ENCODE data around the gene GATAD2A.
"Not testable (repeated sequence)": the region's sequence is repeated elsewhere in the genome, so short reads cannot be mapped to it uniquely, and the experiment has no call there.

GATAD2A gene, protein sequence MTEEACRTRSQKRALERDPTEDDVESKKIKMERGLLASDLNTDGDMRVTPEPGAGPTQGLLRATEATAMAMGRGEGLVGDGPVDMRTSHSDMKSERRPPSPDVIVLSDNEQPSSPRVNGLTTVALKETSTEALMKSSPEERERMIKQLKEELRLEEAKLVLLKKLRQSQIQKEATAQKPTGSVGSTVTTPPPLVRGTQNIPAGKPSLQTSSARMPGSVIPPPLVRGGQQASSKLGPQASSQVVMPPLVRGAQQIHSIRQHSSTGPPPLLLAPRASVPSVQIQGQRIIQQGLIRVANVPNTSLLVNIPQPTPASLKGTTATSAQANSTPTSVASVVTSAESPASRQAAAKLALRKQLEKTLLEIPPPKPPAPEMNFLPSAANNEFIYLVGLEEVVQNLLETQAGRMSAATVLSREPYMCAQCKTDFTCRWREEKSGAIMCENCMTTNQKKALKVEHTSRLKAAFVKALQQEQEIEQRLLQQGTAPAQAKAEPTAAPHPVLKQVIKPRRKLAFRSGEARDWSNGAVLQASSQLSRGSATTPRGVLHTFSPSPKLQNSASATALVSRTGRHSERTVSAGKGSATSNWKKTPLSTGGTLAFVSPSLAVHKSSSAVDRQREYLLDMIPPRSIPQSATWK

DNA sequence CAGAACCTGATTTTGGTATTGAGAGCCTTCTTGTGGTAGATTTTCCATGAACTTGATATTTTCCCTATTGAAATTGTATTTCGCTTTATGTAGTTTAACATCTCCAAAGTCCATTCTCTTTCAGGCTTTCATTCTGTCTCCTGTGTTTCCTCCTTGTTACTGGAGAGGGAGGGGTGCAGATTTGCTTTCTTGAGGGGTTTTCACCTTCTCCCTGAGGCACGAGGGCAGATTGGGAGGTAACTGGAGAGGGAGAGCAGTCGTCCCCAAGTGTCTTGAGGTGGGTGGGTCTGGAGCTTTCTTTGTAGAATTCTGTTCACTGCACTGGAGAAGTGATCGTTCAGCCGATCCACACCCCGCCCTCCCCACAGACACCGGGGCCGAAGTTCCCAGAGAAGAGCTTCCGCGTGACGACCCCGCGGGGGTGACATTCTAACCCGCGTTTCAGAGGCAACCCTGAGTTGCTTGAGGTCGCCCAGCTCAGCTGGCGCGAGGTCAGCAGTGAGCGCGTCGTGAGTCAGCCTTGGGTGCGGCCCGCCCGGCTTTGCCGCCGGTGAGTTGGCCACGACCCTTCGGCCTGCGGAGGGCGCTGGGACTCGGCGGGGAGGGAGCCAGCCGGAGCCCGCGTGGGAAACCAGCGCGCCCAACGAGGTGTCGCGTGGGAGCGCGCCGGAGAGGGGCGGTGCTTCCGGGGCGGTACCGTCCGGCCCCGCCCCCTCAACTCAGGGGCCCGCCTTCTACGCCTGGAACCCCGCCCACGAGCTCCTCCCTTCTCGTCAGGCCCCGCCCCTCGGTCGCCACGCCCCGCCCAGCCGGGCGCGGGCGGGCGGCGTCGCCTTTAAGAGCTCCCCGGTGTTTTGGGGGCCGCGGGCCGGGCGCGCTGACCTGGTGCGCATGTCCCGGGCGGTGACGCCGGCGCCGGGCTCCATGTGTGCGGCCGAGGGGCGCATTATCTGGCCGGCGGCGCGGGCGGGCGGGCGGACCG, at the start of gene GATAD2A:
GATAD2A (plus strand) TSS at position 797 of the 982 bp plus-strand sequence. CDS start 59,671 bp downstream, outside the sequence.
- no peak for TF ChIP-seq ZNF274 (IDR thresholded peaks at IDR 0.05; ENCODE audit: low read depth, low read length)
- H3K4me3 ChIP-seq (ENCODE audit: low read length), result peak within 1 kb of the TSS; percentile 81

DNA sequence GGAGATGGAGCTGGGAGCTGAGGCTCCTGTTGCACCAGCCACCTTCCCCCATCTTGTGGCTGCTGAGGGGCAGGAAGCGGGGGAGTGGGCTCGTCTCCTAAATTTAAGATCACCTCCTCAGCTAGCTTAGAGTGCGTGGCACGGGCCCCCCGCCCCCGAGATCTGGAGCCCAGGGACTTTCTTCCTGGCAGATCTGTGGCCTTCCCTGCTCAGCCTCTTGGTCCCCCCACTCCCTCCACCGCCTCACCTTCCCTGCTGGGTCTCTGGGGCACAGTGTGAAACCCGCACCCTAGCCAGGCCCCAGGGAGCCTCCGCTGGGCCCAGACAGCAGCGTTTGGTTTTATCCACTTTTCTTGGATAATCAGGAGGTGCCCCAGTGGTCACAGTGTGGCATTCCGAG, 49.0 kb upstream of the GATAD2A start:
- H3K4me3 ChIP-seq (ENCODE audit: low read length), result no peak overlapping the region
- no peak for TF ChIP-seq ZNF274 (IDR thresholded peaks at IDR 0.05; ENCODE audit: low read depth, low read length)

DNA sequence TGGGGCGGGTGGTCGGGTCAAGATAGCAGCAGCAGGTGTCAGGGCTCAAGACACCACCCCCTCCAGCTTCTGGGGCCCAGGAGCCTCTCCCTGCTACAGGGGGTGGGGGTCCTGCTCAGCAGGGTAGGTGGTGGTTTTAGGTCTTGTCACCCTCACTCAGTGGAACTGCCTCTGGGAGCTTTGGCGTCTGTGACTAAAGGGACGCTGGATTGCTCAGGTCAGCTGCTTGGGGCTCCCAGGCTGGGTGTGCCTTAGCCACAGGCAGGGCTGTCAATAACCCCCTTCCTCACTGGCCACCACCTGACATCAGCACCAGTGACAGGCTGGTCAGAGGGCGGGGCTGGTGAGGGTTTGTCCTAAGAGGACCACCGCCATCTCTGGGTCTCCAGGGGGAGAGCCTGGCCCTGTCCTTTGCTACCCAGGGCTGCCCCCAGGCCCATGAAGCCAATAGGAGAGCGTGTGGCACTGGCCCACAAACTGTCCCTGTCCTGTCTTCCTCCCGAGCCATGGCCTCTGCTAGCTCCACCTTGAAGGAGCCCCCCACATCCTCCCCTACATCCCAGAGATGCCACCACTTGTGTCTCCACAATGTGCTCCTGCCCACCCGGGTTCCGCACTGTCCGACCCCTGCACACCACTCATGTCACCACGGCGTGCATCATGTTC, 48.4 kb upstream of the GATAD2A start:
- H3K4me3 ChIP-seq (ENCODE audit: low read length), result no peak overlapping the region
- TF ChIP-seq ZNF274 (IDR thresholded peaks at IDR 0.05; ENCODE audit: low read depth, low read length), result no peak

DNA sequence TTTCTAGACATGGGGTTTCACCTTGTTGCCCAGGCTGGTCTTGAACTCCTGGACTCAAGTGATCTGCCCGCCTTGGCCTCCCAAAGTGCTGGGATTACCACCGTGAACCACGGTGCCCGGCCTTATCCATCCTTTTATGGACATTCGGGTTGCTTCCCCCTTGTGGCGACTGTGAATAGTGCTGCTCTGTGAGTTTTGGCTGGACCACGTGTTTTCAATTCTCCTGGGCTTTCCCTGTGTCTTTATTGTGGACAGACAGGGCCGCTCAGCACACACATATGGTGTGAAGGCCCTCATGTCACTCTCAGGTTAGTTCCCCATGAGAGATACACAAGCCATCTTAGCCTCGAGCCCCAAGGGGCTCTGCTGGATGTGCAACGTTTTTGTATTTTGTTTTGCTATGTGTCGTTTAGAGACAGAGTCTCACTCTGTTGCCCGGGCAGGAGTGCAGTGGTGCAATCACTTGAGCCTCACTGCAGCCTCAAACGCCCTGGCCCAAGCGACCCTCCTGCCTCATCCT, 44.3 kb upstream of the GATAD2A start:
- TF ChIP-seq ZNF274 (IDR thresholded peaks at IDR 0.05; ENCODE audit: low read depth, low read length), result no peak
- no peak overlapping the region for H3K4me3 ChIP-seq (ENCODE audit: low read length)

DNA sequence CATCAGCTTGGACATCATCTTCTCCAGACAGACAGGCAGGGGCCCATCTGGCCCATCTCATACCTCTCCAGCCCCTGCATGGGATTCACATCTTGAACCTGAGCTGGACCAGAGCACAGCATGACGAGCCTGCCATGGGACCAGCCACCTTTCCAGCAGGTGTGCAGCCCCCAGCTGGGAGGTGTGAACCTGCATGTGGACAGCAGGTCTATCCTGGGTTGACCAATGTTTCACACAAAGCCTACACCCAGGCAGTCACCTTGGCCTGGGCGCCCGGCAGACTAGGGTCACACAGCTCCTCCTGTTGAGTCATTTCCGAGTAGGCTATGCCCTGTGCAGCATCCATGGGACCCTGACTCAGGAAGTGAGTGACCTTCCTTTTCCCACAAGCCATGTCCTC, 43.4 kb upstream of the GATAD2A start:
- no peak for TF ChIP-seq ZNF274 (IDR thresholded peaks at IDR 0.05; ENCODE audit: low read depth, low read length)
- H3K4me3 ChIP-seq (ENCODE audit: low read length), result no peak overlapping the region

DNA sequence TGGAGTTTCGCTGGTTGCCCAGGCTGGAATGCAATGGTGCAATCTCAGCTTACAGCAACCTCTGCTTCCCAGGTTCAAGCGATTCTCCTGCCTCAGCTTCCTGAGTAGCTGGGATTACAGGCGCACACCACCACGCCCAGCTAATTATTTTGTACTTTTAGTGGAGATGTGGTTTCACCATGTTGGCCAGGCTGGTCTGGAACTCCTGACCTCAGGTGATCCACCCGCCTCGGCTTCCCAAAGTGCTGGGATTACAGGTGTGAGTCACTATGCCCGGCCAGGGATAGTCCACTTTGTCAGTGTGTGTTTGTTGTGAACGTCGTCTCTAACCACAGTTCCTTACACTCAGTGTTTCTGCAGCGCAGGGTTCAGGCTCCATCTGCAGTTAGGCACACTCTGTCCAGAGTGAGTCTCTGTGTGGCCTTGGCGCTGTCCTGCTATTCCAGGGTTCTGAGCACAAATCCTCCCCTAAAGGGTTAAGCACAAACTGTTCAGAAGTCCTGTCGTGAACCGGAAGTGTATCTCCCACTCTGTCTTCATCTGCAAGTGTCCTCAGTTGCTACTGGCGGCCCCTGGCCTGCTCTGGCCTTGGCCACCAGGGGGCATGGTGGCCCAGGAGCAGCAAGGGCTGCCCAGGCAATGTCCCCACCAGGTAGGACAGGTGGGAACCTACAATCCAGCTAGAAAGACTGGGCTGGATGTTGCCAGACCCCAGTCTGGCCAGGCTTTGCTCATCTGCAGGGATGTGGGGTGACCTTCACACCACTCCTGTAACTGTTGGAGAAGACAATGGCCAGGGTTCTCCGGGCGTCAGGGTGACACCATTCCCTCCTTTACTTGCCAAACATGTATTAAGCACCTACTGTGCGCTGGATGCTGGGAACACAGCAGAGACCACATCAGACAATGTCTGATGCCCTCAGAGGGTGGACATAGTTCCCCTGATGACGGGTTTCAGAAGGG, 38.8 kb upstream of the GATAD2A start:
- no peak for TF ChIP-seq ZNF274 (IDR thresholded peaks at IDR 0.05; ENCODE audit: low read depth, low read length)
- no peak overlapping the region for H3K4me3 ChIP-seq (ENCODE audit: low read length)

DNA sequence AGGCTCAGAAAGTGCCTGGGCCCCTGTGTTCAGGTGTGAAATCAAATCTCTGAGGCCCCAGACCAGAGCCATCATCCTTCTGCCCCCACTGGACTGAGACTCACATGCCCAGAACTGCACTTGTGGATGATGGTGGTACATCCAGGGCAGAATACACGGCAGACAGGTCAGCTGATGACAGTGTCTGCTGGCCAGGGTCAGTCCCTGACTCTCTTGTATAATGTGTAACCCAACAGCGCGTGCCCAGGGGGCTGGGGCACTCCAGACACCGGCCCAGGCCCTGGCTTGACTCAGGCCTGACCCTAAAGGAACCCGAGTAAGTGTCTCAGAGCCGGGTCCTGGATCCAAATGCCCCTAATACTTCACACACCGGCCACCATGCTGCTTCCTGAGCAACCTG, 37.4 kb upstream of the GATAD2A start:
- H3K4me3 ChIP-seq (ENCODE audit: low read length), result no peak overlapping the region
- no peak for TF ChIP-seq ZNF274 (IDR thresholded peaks at IDR 0.05; ENCODE audit: low read depth, low read length)

DNA sequence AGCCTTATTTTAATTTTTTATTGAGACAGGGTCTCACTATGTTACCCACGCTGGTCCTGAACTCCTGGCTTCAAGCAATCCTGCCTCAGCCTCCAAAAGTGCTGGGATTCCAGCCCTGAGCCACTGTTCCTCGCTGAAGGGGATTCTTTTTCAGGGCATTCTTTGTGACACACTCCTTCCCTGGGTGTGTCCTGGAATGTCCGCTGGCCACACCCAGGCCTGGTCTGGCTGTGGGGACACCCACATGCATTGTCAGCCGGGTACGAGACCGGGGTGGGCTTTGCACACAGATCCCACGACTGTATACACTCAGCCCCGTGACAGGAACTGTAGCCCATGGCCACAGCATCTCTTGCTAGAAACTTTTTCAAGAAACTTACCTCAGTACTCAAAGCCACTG, 34.4 kb upstream of the GATAD2A start:
- H3K4me3 ChIP-seq (ENCODE audit: low read length), result no peak overlapping the region
- no peak for TF ChIP-seq ZNF274 (IDR thresholded peaks at IDR 0.05; ENCODE audit: low read depth, low read length)

DNA sequence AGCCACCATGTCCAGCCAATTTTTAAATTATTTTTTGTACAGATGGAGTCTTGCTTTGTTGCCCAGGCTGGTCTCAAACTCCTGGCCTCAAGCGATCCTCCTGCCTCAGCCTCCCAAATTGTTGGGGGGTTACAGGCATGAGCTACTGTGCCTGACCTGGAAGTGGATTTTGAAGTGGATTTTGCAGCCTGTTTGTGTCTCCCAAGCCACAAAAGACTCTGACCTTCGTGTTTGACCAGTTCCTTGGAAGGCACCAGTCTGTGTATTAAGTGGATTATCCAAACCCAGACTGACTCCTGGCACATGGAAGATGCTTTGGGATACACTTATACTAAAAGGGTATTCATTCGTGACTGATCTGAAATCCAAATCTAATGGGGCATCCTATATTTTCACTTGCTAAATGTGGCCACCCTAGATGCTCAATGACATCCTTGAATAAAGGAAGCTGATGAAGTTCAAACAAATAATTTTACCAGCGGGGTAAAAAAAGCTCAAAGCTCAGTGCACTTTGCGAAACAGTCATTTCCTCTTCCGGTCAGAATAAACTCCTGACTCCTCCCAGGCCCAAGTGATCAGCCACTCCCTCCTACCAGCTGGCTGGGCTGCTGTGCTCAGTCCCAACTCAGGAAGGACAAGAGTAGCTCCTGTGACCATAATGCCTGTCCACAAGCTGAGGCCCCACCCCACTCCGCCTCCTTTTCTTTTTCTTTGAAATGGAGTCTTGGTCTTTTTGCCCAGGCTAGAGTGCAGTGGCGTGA, 32.6 kb upstream of the GATAD2A start:
- peak overlapping the region; percentile 6; the same call in 1 of the 2 replicates for H3K4me3 ChIP-seq (ENCODE audit: low read length)
- no peak for TF ChIP-seq ZNF274 (IDR thresholded peaks at IDR 0.05; ENCODE audit: low read depth, low read length)

DNA sequence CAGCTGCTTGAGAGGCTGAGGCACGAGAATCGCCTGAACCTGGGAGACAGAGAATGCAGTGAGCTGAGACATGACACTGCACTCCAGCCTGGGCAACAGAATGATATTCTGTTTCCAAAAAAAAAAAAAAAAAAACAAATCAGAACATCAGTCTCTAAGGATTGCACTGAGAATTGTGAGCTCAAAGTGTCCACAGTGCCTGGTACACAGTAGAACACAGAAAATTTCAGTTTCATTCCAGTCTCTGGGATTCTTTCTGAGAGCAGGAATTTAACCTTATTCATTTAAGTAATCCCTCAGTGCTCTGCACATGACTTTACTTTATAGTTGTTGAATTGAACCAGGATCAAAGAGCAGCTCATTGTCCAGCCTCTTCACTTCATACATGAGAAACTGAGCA, 25.9 kb upstream of the GATAD2A start:
- TF ChIP-seq ZNF274 (IDR thresholded peaks at IDR 0.05; ENCODE audit: low read depth, low read length), result no peak
- no peak overlapping the region for H3K4me3 ChIP-seq (ENCODE audit: low read length)

DNA sequence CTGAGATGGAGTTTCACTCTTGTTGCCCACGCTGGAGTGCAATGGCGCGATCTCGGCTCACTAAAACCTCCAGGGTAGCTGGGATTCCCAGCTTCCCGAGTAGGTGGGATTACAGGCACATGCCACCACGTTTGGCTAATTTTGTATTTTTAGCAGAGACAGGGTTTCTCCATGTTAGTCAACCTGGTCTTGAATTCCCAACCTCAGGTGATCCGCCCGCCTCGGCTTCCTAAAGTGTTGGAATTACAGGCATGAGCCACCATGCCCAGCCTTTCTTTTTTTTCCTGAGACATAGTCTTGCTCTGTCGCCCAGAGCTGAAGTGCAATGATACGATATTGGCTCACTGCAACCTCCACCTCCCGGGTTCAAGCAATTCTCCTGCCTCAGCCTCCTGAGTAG, 25.2 kb upstream of the GATAD2A start:
- H3K4me3 ChIP-seq (ENCODE audit: low read length), result not testable (repeated sequence)
